HL-60 (cell line): ENCODE results near the gene TPK1.

ENCODE experiments used
- GABPA ChIP-seq: IDR thresholded peaks from 2 replicates; pipeline ENCODE4 v1.6.1; 2012; ENCODE audit warnings: low read depth
- POLR2AphosphoS5 ChIP-seq: IDR thresholded peaks from 2 replicates; pipeline ENCODE4 v1.6.1; 2012; ENCODE audit warnings: low read depth
- SPI1 ChIP-seq: IDR thresholded peaks from 2 replicates; pipeline ENCODE4 v1.6.1; 2012; ENCODE audit warnings: low read depth, mild to moderate bottlenecking, borderline replicate concordance
- TF ChIP-seq, protein P1 (sequence below): IDR thresholded peaks from 2 replicates; pipeline ENCODE4 v1.6.1; 2012; ENCODE audit warnings: low read depth; ENCODE audit not compliant: insufficient replicate concordance
- TF ChIP-seq, protein P2 (sequence below): IDR thresholded peaks from one replicate; pipeline ENCODE4 v1.5.1; 2011; ENCODE audit warnings: low read length, control low read depth, inconsistent platforms; ENCODE audit not compliant: insufficient read depth

DNA sequence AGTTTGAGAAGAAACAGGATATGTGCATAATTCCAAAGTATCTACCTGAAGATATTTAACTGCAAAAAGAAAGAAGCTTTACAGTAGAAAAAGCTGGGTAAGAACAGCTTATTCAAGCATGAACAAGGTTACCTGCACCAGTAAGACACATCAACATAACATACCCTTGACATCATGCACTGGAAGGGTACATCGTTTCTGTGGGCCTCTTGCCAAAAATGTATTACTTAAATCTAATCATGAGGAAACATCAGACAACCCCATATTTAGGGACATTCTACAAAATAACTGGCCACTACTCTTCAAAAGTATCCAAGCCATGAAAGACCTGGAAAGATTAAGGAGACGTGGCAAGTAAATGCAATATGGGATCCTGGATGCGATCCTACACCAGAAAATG lies 18.9 kb downstream of the TPK1 start:
- TF ChIP-seq, protein P1, sequence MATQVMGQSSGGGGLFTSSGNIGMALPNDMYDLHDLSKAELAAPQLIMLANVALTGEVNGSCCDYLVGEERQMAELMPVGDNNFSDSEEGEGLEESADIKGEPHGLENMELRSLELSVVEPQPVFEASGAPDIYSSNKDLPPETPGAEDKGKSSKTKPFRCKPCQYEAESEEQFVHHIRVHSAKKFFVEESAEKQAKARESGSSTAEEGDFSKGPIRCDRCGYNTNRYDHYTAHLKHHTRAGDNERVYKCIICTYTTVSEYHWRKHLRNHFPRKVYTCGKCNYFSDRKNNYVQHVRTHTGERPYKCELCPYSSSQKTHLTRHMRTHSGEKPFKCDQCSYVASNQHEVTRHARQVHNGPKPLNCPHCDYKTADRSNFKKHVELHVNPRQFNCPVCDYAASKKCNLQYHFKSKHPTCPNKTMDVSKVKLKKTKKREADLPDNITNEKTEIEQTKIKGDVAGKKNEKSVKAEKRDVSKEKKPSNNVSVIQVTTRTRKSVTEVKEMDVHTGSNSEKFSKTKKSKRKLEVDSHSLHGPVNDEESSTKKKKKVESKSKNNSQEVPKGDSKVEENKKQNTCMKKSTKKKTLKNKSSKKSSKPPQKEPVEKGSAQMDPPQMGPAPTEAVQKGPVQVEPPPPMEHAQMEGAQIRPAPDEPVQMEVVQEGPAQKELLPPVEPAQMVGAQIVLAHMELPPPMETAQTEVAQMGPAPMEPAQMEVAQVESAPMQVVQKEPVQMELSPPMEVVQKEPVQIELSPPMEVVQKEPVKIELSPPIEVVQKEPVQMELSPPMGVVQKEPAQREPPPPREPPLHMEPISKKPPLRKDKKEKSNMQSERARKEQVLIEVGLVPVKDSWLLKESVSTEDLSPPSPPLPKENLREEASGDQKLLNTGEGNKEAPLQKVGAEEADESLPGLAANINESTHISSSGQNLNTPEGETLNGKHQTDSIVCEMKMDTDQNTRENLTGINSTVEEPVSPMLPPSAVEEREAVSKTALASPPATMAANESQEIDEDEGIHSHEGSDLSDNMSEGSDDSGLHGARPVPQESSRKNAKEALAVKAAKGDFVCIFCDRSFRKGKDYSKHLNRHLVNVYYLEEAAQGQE = no peak
- TF ChIP-seq, protein P2, sequence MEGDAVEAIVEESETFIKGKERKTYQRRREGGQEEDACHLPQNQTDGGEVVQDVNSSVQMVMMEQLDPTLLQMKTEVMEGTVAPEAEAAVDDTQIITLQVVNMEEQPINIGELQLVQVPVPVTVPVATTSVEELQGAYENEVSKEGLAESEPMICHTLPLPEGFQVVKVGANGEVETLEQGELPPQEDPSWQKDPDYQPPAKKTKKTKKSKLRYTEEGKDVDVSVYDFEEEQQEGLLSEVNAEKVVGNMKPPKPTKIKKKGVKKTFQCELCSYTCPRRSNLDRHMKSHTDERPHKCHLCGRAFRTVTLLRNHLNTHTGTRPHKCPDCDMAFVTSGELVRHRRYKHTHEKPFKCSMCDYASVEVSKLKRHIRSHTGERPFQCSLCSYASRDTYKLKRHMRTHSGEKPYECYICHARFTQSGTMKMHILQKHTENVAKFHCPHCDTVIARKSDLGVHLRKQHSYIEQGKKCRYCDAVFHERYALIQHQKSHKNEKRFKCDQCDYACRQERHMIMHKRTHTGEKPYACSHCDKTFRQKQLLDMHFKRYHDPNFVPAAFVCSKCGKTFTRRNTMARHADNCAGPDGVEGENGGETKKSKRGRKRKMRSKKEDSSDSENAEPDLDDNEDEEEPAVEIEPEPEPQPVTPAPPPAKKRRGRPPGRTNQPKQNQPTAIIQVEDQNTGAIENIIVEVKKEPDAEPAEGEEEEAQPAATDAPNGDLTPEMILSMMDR = no peak
- TF ChIP-seq POLR2AphosphoS5 = no peak
- TF ChIP-seq GABPA = no peak
- TF ChIP-seq SPI1 = no peak
